HUES64 (cell line): Measurements from ENCODE around the gene TMEM132E.
A peak's percentile ranks its signal among the peaks of the same experiment; 100 is the strongest.

ENCODE experiments used
- H3K27ac ChIP-seq: 2 replicates; pipeline ENCODE4 v1.7.0; 2013; ENCODE audit warnings: low read depth, low read length, inconsistent platforms
- H3K27me3 ChIP-seq: 2 replicates; pipeline ENCODE4 v1.6.1; 2013; ENCODE audit warnings: mild to moderate bottlenecking, low read length; ENCODE audit not compliant: insufficient read depth
- H3K36me3 ChIP-seq: 2 replicates; pipeline ENCODE4 v1.6.1; 2013; ENCODE audit warnings: mild to moderate bottlenecking, low read length; ENCODE audit not compliant: insufficient read depth
- H3K4me1 ChIP-seq: 2 replicates; pipeline ENCODE4 v1.6.1; 2013; ENCODE audit warnings: mild to moderate bottlenecking, low read length, moderate library complexity; ENCODE audit not compliant: insufficient read depth
- H3K4me3 ChIP-seq: 2 replicates; pipeline ENCODE4 v1.5.1; 2013; ENCODE audit warnings: mild to moderate bottlenecking, low read length, moderate library complexity
- H3K9ac ChIP-seq: 2 replicates; pipeline ENCODE4 v1.6.1; 2013; ENCODE audit warnings: mild to moderate bottlenecking, low read depth, low read length
- H3K9me3 ChIP-seq: 2 replicates; pipeline ENCODE4 v1.6.1; 2013; ENCODE audit warnings: low read depth, low read length; ENCODE audit not compliant: insufficient read depth
- WGBS: fragments of 150-250, 120-280 bp; methylation state at CpG from one replicate; pipeline ENCODE4 v1.1.7; 2013; ENCODE audit warnings: missing lambda C conversion rate; 5-methylcytosine and 5-hydroxymethylcytosine counted together

TMEM132E gene

DNA sequence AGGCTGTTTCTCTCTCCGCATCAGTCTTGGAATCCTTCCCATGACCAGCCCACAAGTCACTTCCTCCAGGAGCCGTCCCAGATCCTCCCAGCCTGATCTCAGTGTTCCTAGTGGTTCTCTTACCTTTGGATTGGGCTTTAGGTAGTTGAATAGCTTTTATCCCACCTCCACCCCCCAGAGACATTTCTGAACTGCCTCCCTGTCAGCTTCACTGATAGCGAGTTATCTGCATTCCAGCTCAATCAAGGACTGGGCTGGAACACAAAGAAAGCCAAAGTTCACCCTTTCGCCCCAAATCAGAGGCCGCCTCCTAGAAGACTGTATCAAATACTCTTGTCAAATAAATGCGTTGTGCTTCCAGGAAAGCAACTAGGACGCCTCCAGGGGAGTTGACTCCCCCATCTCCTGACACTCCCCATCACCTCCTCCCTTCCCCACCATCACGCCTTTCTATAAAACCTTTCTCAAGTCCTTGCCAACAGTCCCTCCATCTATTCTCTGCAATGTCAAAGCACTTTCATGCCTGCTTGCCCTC lies 72.7 kb downstream of the TMEM132E start:
- H3K4me1 ChIP-seq = no peaks in the 10 kb centered on the region
- H3K27ac ChIP-seq = no peak overlapping the region
- WGBS = 84% methylated on average over 8 of the region's 8 CpGs
- H3K36me3 ChIP-seq = no peaks in the 10 kb centered on the region
- no peak overlapping the region for H3K4me3 ChIP-seq
- no peaks in the 10 kb centered on the region; the same call in 1 of the 2 replicates for H3K27me3 ChIP-seq
- H3K9ac ChIP-seq = no peak overlapping the region
- H3K9me3 ChIP-seq = peaks cover 4% of the 10 kb centered on the region; the same call in 1 of the 2 replicates

DNA sequence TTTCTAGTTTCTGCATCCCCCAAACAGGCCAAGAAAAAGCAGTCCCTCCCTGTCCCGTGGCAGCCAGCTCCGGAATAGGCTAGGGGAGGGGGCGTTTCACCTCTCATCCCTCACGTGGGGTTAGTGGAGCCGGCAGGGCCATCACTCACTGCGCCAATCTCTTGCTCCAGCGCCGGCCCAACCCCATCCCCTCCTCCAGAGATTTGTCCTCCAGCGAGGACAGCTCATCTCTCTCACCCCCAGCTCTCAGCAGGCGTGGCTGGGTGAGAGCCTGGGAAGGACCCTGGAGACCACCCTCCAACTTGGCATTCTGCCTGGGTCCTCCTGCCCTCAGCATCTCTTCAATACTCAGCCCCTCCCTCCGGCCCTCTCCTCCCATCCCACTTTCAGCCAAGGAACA lies 74.1 kb downstream of the TMEM132E start:
- no peaks in the 10 kb centered on the region for H3K4me1 ChIP-seq
- no peak overlapping the region for H3K9ac ChIP-seq
- no peak overlapping the region for H3K27ac ChIP-seq
- WGBS = 76% methylated on average over 11 of the region's 11 CpGs
- no peak overlapping the region for H3K4me3 ChIP-seq
- H3K36me3 ChIP-seq = no peaks in the 10 kb centered on the region
- no peaks in the 10 kb centered on the region for H3K9me3 ChIP-seq
- no peaks in the 10 kb centered on the region; the same call in 1 of the 2 replicates for H3K27me3 ChIP-seq

DNA sequence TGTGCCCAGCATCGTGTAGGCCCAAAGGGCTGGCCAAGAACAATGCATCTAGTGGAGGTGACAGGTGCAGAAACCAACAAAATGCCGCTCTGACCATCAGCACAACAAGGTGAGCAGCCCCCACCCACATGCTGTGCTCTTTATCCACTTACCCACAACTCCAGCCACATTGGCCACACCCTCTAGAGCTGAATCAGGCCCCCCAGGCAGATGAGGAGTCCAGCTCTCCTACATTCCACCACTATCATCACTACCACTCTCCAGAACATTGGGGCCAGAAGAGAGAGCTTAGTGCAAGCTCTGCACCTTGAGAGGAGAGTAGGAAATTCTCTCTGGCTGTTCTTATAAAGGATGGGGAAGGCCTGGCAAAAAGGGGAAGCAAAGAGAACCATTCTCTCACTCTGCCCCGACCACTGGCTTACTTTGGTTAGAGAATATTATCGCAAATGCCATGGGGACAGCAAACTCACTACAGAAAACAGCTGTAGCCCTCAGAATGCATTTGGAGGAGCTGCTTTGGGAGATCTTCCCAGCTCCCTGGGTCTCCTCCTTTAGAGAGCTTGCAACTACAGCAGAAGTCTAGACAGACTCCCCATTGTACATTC lies 75.0 kb downstream of the TMEM132E start:
- H3K9me3 ChIP-seq = no peaks in the 10 kb centered on the region
- 90% methylated on average over 4 of the region's 4 CpGs for WGBS
- no peaks in the 10 kb centered on the region for H3K4me1 ChIP-seq
- no peaks in the 10 kb centered on the region; the same call in 1 of the 2 replicates for H3K27me3 ChIP-seq
- no peak overlapping the region for H3K9ac ChIP-seq
- H3K4me3 ChIP-seq = no peak overlapping the region
- H3K36me3 ChIP-seq = no peaks in the 10 kb centered on the region
- H3K27ac ChIP-seq = no peak overlapping the region

DNA sequence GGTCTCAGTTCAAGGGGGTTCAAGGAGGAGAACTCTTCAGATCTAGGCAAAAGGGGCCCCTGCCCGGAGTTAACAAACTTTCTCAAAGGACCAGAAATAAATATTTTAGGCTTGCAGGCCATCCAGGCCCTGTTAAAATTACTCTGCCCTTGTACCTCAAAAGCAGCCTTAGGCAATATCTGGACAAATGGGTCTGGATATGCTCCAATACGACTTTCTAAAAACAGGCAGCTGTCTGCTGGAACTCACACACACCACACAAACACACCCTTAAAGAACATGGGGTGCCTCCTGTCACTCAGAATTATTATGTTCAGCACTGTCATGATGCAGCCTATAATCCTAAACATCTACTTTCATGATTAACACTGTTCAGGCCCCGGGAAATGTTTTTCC lies 75.5 kb downstream of the TMEM132E start:
- WGBS = 89% methylated on average over 3 of the region's 3 CpGs
- Histone ChIP-seq H3K9ac (no peak overlapping the region), H3K36me3 (no peaks in the 10 kb centered on the region), H3K9me3 (no peaks in the 10 kb centered on the region), H3K4me3 (no peak overlapping the region), H3K27ac (no peak overlapping the region), H3K4me1 (no peaks in the 10 kb centered on the region), H3K27me3 (no peaks in the 10 kb centered on the region; the same call in 1 of the 2 replicates)

DNA sequence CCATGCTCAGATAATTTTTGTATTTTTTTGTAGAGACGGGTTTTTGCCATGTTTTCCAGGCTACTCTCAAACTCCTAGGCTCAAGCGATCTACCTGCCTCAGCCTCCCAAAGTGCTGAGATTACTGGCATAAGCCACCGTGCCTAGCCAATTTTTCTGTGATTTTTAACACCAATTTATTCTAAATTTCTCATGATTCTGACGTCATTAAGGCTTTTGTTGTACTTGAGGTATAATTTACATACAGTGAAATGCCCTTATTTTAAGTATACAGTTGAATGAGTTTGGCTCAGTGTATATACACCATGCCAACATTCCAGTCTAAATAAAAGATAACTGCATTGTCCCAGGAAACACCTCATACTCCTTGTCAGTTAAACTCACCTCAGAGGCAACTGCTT lies 77.4 kb downstream of the TMEM132E start:
- Histone ChIP-seq H3K4me3 (no peak overlapping the region), H3K27me3 (no peaks in the 10 kb centered on the region; the same call in 1 of the 2 replicates)
- WGBS = 96% methylated on average over 3 of the region's 4 CpGs

DNA sequence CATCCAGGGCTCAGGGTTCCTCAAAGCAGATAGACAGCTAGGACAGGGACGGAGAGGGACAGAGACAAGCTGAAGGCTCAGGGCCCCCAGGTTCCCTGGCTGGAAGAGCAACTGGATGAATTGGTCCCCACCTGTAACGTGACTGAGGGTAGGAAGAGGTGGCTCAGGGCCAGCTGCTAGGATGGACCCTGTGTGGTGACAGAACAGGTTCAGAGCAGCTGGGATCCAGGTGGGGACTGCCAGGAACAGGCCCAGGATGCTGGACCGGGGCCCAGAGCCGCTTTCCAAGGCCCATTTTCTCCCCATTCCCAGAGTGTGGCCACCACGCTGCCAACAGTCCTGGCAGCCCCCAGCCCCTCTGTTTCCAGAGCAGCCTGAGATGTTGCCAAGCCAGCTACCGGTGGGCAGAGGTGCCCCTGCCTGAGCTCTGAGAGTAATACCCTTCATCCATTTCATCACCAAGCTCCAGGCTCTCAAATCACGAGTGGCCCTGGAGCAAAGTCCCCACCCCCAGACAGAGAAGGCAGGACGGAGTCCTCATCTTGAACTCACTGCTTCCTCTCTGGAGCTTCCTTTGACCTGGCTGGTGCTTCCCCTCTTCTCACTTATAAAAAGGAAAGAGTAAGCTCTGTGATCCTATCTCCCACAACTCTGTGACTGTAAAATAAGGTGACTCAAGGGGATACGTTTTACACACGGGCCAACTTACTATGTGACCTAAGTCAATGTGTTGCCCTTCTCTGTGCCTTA lies 79.6 kb downstream of the TMEM132E start:
- Histone ChIP-seq H3K27me3 (no peaks in the 10 kb centered on the region; the same call in 1 of the 2 replicates), H3K36me3 (no peaks in the 10 kb centered on the region), H3K9me3 (no peaks in the 10 kb centered on the region), H3K27ac (no peak overlapping the region), H3K9ac (no peak overlapping the region), H3K4me1 (no peaks in the 10 kb centered on the region), H3K4me3 (no peak overlapping the region)
- WGBS = 88% methylated on average over 10 of the region's 10 CpGs

More for the DNA sequence above, 77.4 kb downstream of the TMEM132E start:
- Histone ChIP-seq H3K4me1 (no peaks in the 10 kb centered on the region), H3K9ac (no peak overlapping the region), H3K27ac (no peak overlapping the region), H3K9me3 (no peaks in the 10 kb centered on the region), H3K36me3 (no peaks in the 10 kb centered on the region)

DNA sequence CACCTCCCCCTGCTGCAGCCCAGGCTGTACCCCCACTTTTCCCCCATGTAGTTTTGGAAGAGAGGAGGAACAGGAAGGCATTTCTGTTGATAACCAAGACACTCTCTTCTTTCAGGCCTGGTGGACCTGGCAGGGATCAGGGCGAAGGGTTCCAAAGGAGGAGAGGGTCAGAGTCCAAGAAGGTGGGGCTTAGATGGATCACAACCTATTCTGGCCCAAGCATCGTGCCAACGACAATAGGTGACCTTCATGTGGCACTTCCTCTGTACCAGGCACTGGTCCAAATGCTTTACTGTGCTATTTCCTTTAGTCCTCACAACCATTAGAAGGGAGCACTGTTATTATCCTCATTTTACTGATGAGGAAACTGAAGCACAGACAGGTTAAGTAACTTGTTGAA lies 84.3 kb downstream of the TMEM132E start:
- Histone ChIP-seq H3K9me3 (no peaks in the 10 kb centered on the region), H3K9ac (no peak overlapping the region), H3K27me3 (peaks cover 4% of the 10 kb centered on the region; the same call in 1 of the 2 replicates), H3K27ac (no peak overlapping the region), H3K4me1 (peaks cover 7% of the 10 kb centered on the region; the same call in 1 of the 2 replicates), H3K36me3 (no peaks in the 10 kb centered on the region), H3K4me3 (no peak overlapping the region)
- WGBS = 87% methylated on average over 3 of the region's 3 CpGs

DNA sequence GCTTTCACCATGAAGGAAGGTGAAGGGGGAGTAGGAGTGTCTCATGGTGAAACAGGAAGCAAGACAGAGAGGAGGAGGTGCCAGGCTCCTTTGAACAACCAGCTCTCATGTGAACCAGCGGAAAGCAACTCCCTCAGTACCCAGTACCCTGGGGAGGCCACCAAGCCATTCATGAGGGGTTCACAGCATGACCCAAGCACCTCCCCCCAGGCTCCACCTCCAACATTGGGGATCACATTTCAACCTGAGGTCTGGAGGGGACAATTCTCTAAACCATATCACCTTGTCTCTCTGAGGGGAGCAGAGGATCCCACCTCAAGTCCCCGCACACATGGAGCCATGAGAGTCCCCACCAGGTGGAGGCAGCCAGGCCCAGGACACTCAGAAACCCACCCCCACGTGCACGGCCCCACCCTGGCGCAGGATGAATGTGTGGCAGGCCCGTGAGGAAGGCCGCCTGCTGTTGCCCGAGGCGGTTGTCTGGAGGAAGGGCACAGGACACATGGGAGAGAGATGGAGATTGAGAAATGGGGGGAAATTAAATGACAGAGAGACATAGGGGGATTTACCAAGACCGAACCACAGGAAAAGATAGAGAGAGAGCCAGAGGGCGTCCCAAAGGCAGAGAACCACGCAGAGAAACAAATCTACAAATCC lies 85.9 kb downstream of the TMEM132E start:
- H3K4me3 ChIP-seq = no peak overlapping the region; the same call in 1 of the 2 replicates

DNA sequence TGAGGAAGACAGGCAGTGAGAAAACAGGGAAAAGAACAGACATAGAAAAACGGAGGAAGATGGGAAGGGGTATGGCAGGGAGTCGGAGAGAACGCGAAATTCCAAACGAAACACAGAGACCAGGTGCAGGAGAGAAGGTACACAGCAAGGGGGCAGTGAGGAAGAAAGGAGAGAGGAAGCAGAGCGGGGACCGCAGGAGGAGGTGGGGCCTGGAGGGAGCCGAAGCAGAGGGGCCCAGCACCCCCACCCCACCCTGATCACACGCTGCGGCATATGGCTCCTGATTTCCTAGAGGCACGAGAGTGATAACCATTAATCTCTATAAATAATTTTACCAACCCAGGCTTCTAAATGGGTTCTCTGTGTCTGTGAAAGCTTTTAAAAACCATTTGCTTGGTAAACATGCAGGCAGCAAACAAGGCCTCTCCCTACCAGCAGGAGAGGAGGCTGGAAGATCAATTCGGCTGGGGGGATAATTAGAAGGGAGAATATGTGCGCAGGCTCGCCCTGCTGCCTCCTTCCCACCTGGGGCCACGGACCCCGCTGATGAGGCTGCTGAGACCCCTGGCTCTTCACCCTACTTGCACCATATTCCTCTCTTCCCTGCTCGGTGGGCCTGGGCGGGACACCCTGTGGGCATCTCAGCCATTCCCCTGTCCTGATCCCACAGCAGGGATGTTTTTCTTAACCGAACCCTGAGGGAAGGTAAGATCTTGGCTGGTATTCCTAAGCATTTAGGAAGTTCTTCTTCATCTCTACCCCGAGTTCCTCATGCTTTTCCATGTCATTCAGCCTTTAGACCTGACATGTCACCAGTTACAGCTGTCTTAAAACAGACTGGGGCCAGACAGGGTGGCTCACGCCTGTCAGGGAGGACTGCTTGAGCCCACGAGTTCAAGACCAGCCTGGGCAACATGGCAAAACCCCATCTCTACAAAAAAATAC lies 86.7 kb downstream of the TMEM132E start:
- Histone ChIP-seq H3K4me3 (peak overlapping the region; percentile 12; the same call in 1 of the 2 replicates), H3K9me3 (no peaks in the 10 kb centered on the region), H3K4me1 (peaks cover 7% of the 10 kb centered on the region; the same call in 1 of the 2 replicates), H3K36me3 (no peaks in the 10 kb centered on the region), H3K27ac (no peak overlapping the region), H3K9ac (no peak overlapping the region; the same call in 1 of the 2 replicates), H3K27me3 (0 out of 2 replicates have a peak, but pooled peaks cover 4% of the 10 kb centered on the region)
- WGBS = 37% methylated on average over 22 of the region's 22 CpGs

More for the DNA sequence above, 85.9 kb downstream of the TMEM132E start:
- Histone ChIP-seq H3K27me3 (0 out of 2 replicates have a peak, but pooled peaks cover 4% of the 10 kb centered on the region), H3K4me1 (peaks cover 7% of the 10 kb centered on the region; the same call in 1 of the 2 replicates), H3K36me3 (no peaks in the 10 kb centered on the region), H3K9me3 (no peaks in the 10 kb centered on the region), H3K9ac (no peak overlapping the region; the same call in 1 of the 2 replicates), H3K27ac (no peak overlapping the region)
- WGBS = 49% methylated on average over 11 of the region's 12 CpGs

DNA sequence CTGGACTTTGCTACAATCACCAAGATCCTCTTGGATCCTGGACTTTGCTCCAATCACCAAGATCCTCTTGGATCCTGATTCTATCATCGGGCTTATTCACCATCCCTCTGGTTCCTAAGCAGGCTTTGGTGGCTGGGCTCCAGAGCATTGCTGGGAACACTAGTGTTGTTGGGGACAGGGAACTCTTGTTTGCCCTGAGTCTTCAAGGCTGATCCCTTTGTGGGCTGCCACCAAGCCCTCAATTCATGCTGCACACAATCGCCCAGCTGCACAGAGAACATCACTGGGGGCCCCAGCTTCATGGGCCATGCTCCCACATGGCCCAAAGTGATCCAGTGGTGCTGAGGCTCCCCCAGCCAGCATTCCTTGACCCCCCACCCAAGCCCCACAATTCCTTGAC lies 88.3 kb downstream of the TMEM132E start:
- H3K4me3 ChIP-seq = no peak overlapping the region
- H3K9me3 ChIP-seq = no peaks in the 10 kb centered on the region
- no peaks in the 10 kb centered on the region for H3K36me3 ChIP-seq
- H3K4me1 ChIP-seq = peaks cover 7% of the 10 kb centered on the region; the same call in 1 of the 2 replicates
- 0 out of 2 replicates have a peak, but pooled peaks cover 4% of the 10 kb centered on the region for H3K27me3 ChIP-seq
- 84% methylated on average over 2 of the region's 2 CpGs for WGBS
- H3K9ac ChIP-seq = no peak overlapping the region
- H3K27ac ChIP-seq = no peak overlapping the region
